IMR-90 (cell line): ENCODE measurements around the gene RBMS3. TPM values are rescaled to one million over a fixed set of nuclear protein-coding genes. Genes with fewer than 3 reads are reported as not detected.

Source experiments
- ATAC-seq: fragments of 200-7000 bp; cut with Tn5 transposase; 2 replicates; pipeline ENCODE4 v1.9.1; 2020; ENCODE audit warnings: low read depth, mild to moderate bottlenecking, moderate library complexity
- BruUV-seq: library from RNA; stranded (reverse); fragments of 400-500 nt; replicated peaks from 2 replicates; lab custom pipeline; 2021; lab: Mats Ljungman, UMichigan
- CTCF ChIA-PET: fragments of 300-600 bp; formaldehyde crosslinking; extraction: SDS; loops from one replicate; lab custom pipeline; 2021; ENCODE audit warnings: antibody characterized with exemption; lab: Yijun Ruan, JAX
- POLR2A ChIA-PET: fragments of 300-600 bp; sonication (Branson Sonifier 250); formaldehyde crosslinking; loops from one replicate; lab custom pipeline; 2022; ENCODE audit warnings: antibody characterized with exemption; ENCODE audit not compliant: unreplicated experiment; lab: Charles Lee
- DNase-seq: peaks from one replicate; pipeline ENCODE4 v3.0.0; 2013
- H2AFZ ChIP-seq: replicated peaks from 2 replicates; pipeline ENCODE3; 2013; ENCODE audit warnings: low read length, mild to moderate bottlenecking; ENCODE audit not compliant: poor library complexity
- H2AK5ac ChIP-seq: 2 replicates; pipeline ENCODE4 v1.6.1; 2013; ENCODE audit warnings: low read depth, low read length, inconsistent platforms
- H2AK9ac ChIP-seq: replicated peaks from 2 replicates; pipeline ENCODE3; 2013; ENCODE audit warnings: mild to moderate bottlenecking, low read depth, low read length, moderate library complexity; ENCODE audit not compliant: poor library complexity
- H2BK120ac ChIP-seq: 2 replicates; pipeline ENCODE4 v1.6.1; 2013; ENCODE audit warnings: low read depth, low read length, inconsistent platforms
- H2BK15ac ChIP-seq: 3 replicates; pipeline ENCODE4 v1.6.1; 2013; ENCODE audit warnings: low read depth, low read length, inconsistent platforms
- H2BK20ac ChIP-seq: 2 replicates; pipeline ENCODE4 v1.6.1; 2013; ENCODE audit warnings: low read depth, mild to moderate bottlenecking, inconsistent platforms, low read length, moderate library complexity
- H2BK5ac ChIP-seq: 2 replicates; pipeline ENCODE4 v1.6.1; 2013; ENCODE audit warnings: mild to moderate bottlenecking, low read depth, low read length, inconsistent platforms; ENCODE audit not compliant: poor library complexity, severe bottlenecking
- H3K14ac ChIP-seq: replicated peaks from 2 replicates; pipeline ENCODE4 v1.6.1; 2013; ENCODE audit warnings: low read depth, low read length, inconsistent platforms
- H3K18ac ChIP-seq: 2 replicates; pipeline ENCODE4 v1.6.1; 2013; ENCODE audit warnings: low read depth, low read length, control low read depth
- H3K23ac ChIP-seq: 2 replicates; pipeline ENCODE4 v1.6.1; 2013; ENCODE audit warnings: low read depth, low read length, inconsistent platforms
- H3K27ac ChIP-seq: 2 replicates; pipeline ENCODE4 v1.5.1; 2013; ENCODE audit warnings: mild to moderate bottlenecking, control low read depth, low read length; ENCODE audit not compliant: insufficient read depth
- H3K27me3 ChIP-seq: 2 replicates; pipeline ENCODE4 v1.6.1; 2013; ENCODE audit warnings: low read length; ENCODE audit not compliant: control insufficient read depth, insufficient read depth
- H3K36me3 ChIP-seq: 2 replicates; pipeline ENCODE4 v1.6.1; 2013; ENCODE audit warnings: low read length, mixed read lengths; ENCODE audit not compliant: control insufficient read depth, insufficient read depth
- H3K4ac ChIP-seq: 2 replicates; pipeline ENCODE4 v1.6.1; 2013; ENCODE audit warnings: low read depth, low read length, inconsistent platforms
- H3K4me1 ChIP-seq: 2 replicates; pipeline ENCODE4 v1.6.1; 2013; ENCODE audit warnings: low read length, mixed read lengths; ENCODE audit not compliant: control insufficient read depth, insufficient read depth
- H3K4me2 ChIP-seq: 2 replicates; pipeline ENCODE4 v1.6.1; 2013; ENCODE audit warnings: low read depth, mild to moderate bottlenecking, control low read depth, low read length, moderate library complexity
- H3K4me3 ChIP-seq: 2 replicates; pipeline ENCODE4 v1.5.1; 2013; ENCODE audit warnings: low read depth, mild to moderate bottlenecking, control low read depth, low read length, moderate library complexity; ENCODE audit not compliant: insufficient read depth
- H3K56ac ChIP-seq: 2 replicates; pipeline ENCODE4 v1.6.1; 2013; ENCODE audit warnings: low read length, inconsistent platforms; ENCODE audit not compliant: insufficient read depth; ENCODE audit errors: extremely low read depth
- H3K79me1 ChIP-seq, 2 experiments: 2 replicates each; pipeline ENCODE4 v1.6.1; 2013; ENCODE audit warnings: low read length in 2 of 2, inconsistent platforms in 1 of 2, low read depth in 1 of 2
- H3K9ac ChIP-seq: 2 replicates; pipeline ENCODE4 v1.6.1; 2013; ENCODE audit warnings: low read depth, low read length, control low read depth
- H3K9me1 ChIP-seq: 2 replicates; pipeline ENCODE4 v1.6.1; 2013; ENCODE audit warnings: low read length, inconsistent platforms; ENCODE audit not compliant: insufficient read depth
- H3K9me3 ChIP-seq: 2 replicates; pipeline ENCODE4 v1.6.1; 2013; ENCODE audit warnings: low read length; ENCODE audit not compliant: control insufficient read depth, insufficient read depth
- H4K20me1 ChIP-seq: 2 replicates; pipeline ENCODE4 v1.6.1; 2013; ENCODE audit warnings: low read length, inconsistent platforms; ENCODE audit not compliant: insufficient read depth
- H4K5ac ChIP-seq: 2 replicates; pipeline ENCODE4 v1.6.1; 2013; ENCODE audit warnings: mild to moderate bottlenecking, low read depth, low read length, control low read depth
- H4K8ac ChIP-seq, 2 experiments: 2 replicates each; pipeline ENCODE4 v1.6.1; 2013; ENCODE audit warnings: low read depth in 2 of 2, low read length in 2 of 2, control low read depth in 1 of 2, inconsistent platforms in 1 of 2
- H4K91ac ChIP-seq: 2 replicates; pipeline ENCODE4 v1.6.1; 2013; ENCODE audit warnings: low read depth, low read length, inconsistent platforms; ENCODE audit not compliant: insufficient read depth
- CEBPB ChIP-seq: IDR thresholded peaks from 2 replicates; pipeline ENCODE4 v1.6.1; 2012; ENCODE audit warnings: low read depth, low read length, improper control_type of control experiment
- CHD1 ChIP-seq: IDR thresholded peaks from 2 replicates; pipeline ENCODE4 v1.6.1; 2012; ENCODE audit warnings: low read depth, low read length, improper control_type of control experiment
- FOS ChIP-seq: fragments of 150-350 bp; IDR thresholded peaks from 2 replicates; pipeline ENCODE4 v1.6.1; 2016; ENCODE audit warnings: low read depth, low read length
- POLR2A ChIP-seq: IDR thresholded peaks from 2 replicates; pipeline ENCODE4 v1.6.1; 2012; ENCODE audit warnings: mild to moderate bottlenecking, low read depth, low read length
- WGBS, 2 experiments: methylation state at CpG; one replicate each; pipeline versions ENCODE4 v1.1.5 to v1.1.7; 2013; ENCODE audit warnings: missing lambda C conversion rate in 2 of 2; ENCODE audit not compliant: insufficient read length in 1 of 2; ENCODE audit errors: extremely low coverage in 2 of 2; 5-methylcytosine and 5-hydroxymethylcytosine counted together
- dilution Hi-C: fragments of 300-500 bp; cut with HindIII; formaldehyde crosslinking; loops from one replicate; pipeline ENCODE4 v1.14.3; 2018; ENCODE audit warnings: low sequenced_read_pairs; ENCODE audit not compliant: unreplicated experiment
- in situ Hi-C: fragments of 300-500 bp; cut with MboI; formaldehyde crosslinking; loops from 3 replicates; pipeline ENCODE4 v1.14.3; 2019; ENCODE audit warnings: low sequenced_read_pairs, inconsistent platforms, mixed read lengths
- intact Hi-C: fragments of 100-400 bp; cut with micrococcal nuclease; formaldehyde crosslinking; loops from 2 replicates; pipeline ENCODE4 v1.10.0; 2022
- polyA plus RNA-seq, 3 experiments: library from polyadenylated mRNA; depleted of rRNA; stranded (reverse); fragments of >200 nt; gene quantifications; 2 replicates each; pipeline ENCODE4 v1.2.3, GENCODE V29; 2012; ENCODE audit warnings: low replicate concordance in 1 of 3
- total RNA-seq: library from RNA; depleted of rRNA; stranded (reverse); fragments of >200 nt; gene quantifications from 2 replicates; pipeline ENCODE4 v1.2.3, GENCODE V29; 2012

RBMS3 gene
- total and polyA plus RNA-seq, 2 of the 4 experiments (the other 2 are of a cell fraction): 15.2 to 127 TPM

- H3K9ac ChIP-seq: no peak overlapping the region; the same call in 1 of the 2 replicates
- peak overlapping the region; percentile 33 for H2AFZ ChIP-seq
- intact Hi-C loops: no loop called here
- H3K27me3 ChIP-seq: no peaks in the 10 kb centered on the region
- TF ChIP-seq POLR2A (no peak), CHD1 (no peak), FOS (no peak), CEBPB (no peak)
- peak overlapping the region; percentile 31; the same call in 1 of the 2 replicates for H3K27ac ChIP-seq
- dilution Hi-C loops: no loop called here
- ChIA-PET POLR2A (no interaction called here), CTCF (no interaction called here)
- no peaks in the 10 kb centered on the region for H3K9me3 ChIP-seq
- no peaks in the 10 kb centered on the region for H4K20me1 ChIP-seq
- peak; percentile 75 for ATAC-seq
- H4K5ac ChIP-seq: peak overlapping the region; percentile 7; the same call in 1 of the 2 replicates
- peak overlapping the region; percentile 71; the same call in 2 of the 3 replicates for H2BK15ac ChIP-seq
- H3K4ac ChIP-seq: peak overlapping the region; percentile 82
- H2BK20ac ChIP-seq: no peak overlapping the region
- peak overlapping the region; percentile 28; the same call in 1 of the 2 replicates for H3K56ac ChIP-seq
- H3K18ac ChIP-seq: peak overlapping the region; percentile 57; the same call in 1 of the 2 replicates
- BruUV-seq: no TSS peak
- peak overlapping the region; percentile 56 for H2AK9ac ChIP-seq
- peak; percentile 75 for DNase-seq
- H4K91ac ChIP-seq: peak overlapping the region; percentile 66
- WGBS, 2 experiments: no CpG with 5 or more reads among the region's 6 CpGs
- peak overlapping the region; percentile 79; the same call in 1 of the 2 replicates for H2AK5ac ChIP-seq
- H3K4me2 ChIP-seq: no peak overlapping the region; the same call in 1 of the 2 replicates
- H3K4me1 ChIP-seq: peaks cover 3% of the 10 kb centered on the region
- H4K8ac ChIP-seq: peak overlapping the region in 1 of 2 experiments; percentile 78; a peak in 2 of 4 replicates
- H3K36me3 ChIP-seq: no peaks in the 10 kb centered on the region; the same call in 1 of the 2 replicates
- H3K14ac ChIP-seq: peak overlapping the region; percentile 92; the same call in 1 of the 2 replicates
- H3K4me3 ChIP-seq: no peak overlapping the region
- peaks cover 5% of the 10 kb centered on the region for H3K9me1 ChIP-seq
- peaks cover 7 to 18% of the 10 kb centered on the region in 2 experiments for H3K79me1 ChIP-seq
- peak overlapping the region; percentile 65; the same call in 1 of the 2 replicates for H3K23ac ChIP-seq
- in situ Hi-C loops: no loop called here
- peak overlapping the region; percentile 80 for H2BK5ac ChIP-seq
- peak overlapping the region; percentile 52 for H2BK120ac ChIP-seq
These were observed 369.1 kb downstream of the RBMS3 start for GRCh38 chr3:29649815-29650547.
